SK-N-SH treated with all-trans-retinoic acid at 6 μM for 48 hours (cell line): ENCODE data around the gene WDR3.
A peak's percentile ranks its signal among the peaks of the same experiment; 100 is the strongest.

Experiments
- ATAC-seq: fragments of 200-7000 bp; cut with Tn5 transposase; 3 replicates; pipeline ENCODE4 v1.9.1; 2020; ENCODE audit warnings: mild to moderate bottlenecking, moderate library complexity
- ARNTL ChIP-seq: fragments of 450-650 bp; formaldehyde crosslinking; IDR thresholded peaks from 2 replicates; pipeline ENCODE4 v1.5.0; 2020; ENCODE audit warnings: low read depth, mild to moderate bottlenecking, moderate library complexity, borderline replicate concordance
- BACH2 ChIP-seq: fragments of 250-450 bp; sonication (Bioruptor Pico); IDR thresholded peaks from 2 replicates; pipeline ENCODE4 v1.9.0; 2021; ENCODE audit warnings: mild to moderate bottlenecking, borderline replicate concordance
- CREB5 ChIP-seq: fragments of 250-450 bp; sonication (Bioruptor Pico); IDR thresholded peaks from 2 replicates; pipeline ENCODE4 v1.5.1; 2020; ENCODE audit warnings: low read depth, mild to moderate bottlenecking, moderate library complexity
- CSDC2 ChIP-seq: fragments of 250-450 bp; sonication (Bioruptor Pico); IDR thresholded peaks from 2 replicates; pipeline ENCODE4 v1.5.0; 2020; ENCODE audit warnings: mild to moderate bottlenecking, moderate library complexity
- ESRRG ChIP-seq: fragments of 250-450 bp; sonication (Bioruptor Pico); IDR thresholded peaks from 2 replicates; pipeline ENCODE4 v1.6.1; 2021; ENCODE audit warnings: mild to moderate bottlenecking
- GLIS3 ChIP-seq: fragments of 250-450 bp; sonication (Bioruptor Pico); IDR thresholded peaks from 2 replicates; pipeline ENCODE4 v1.5.0; 2020; ENCODE audit warnings: mild to moderate bottlenecking, moderate library complexity
- ISL1 ChIP-seq: fragments of 250-450 bp; sonication (Bioruptor Pico); IDR thresholded peaks from 2 replicates; pipeline ENCODE4 v2.1.2; 2022; ENCODE audit warnings: mild to moderate bottlenecking, moderate library complexity
- OSR1 ChIP-seq: fragments of 250-450 bp; sonication (Bioruptor Pico); IDR thresholded peaks from 2 replicates; pipeline ENCODE4 v1.8.0; 2022; ENCODE audit warnings: moderate library complexity, mild to moderate bottlenecking, inconsistent platforms
- POU6F1 ChIP-seq: fragments of 250-450 bp; sonication (Bioruptor Pico); IDR thresholded peaks from 2 replicates; pipeline ENCODE4 v1.8.0; 2021; ENCODE audit warnings: low read depth, mild to moderate bottlenecking, moderate library complexity, borderline replicate concordance
- PPARA ChIP-seq: fragments of 250-450 bp; sonication (Bioruptor Pico); IDR thresholded peaks from 2 replicates; pipeline ENCODE4 v1.5.0; 2020; ENCODE audit warnings: mild to moderate bottlenecking, borderline replicate concordance
- RARB ChIP-seq: fragments of 250-450 bp; sonication (Bioruptor Pico); IDR thresholded peaks from 2 replicates; pipeline ENCODE4 v1.8.0; 2021; ENCODE audit warnings: mild to moderate bottlenecking, moderate library complexity
- SNAI2 ChIP-seq: fragments of 250-450 bp; sonication (Bioruptor Pico); IDR thresholded peaks from 2 replicates; pipeline ENCODE4 v1.5.0; 2020; ENCODE audit warnings: mild to moderate bottlenecking, moderate library complexity
- TCF4 ChIP-seq: fragments of 250-450 bp; sonication (Bioruptor Pico); IDR thresholded peaks from 2 replicates; pipeline ENCODE4 v1.8.0; 2021; ENCODE audit warnings: mild to moderate bottlenecking, moderate library complexity, borderline replicate concordance
- TOX ChIP-seq: fragments of 250-450 bp; sonication (Bioruptor Pico); IDR thresholded peaks from 2 replicates; pipeline ENCODE4 v1.8.0; 2021; ENCODE audit warnings: mild to moderate bottlenecking, moderate library complexity, borderline replicate concordance
- TSHZ2 ChIP-seq: fragments of 250-450 bp; sonication (Bioruptor Pico); IDR thresholded peaks from 2 replicates; pipeline ENCODE4 v1.5.0; 2020; ENCODE audit warnings: mild to moderate bottlenecking, moderate library complexity
- ZC3H10 ChIP-seq: fragments of 250-450 bp; sonication (Bioruptor Pico); IDR thresholded peaks from 2 replicates; pipeline ENCODE4 v1.5.1; 2021; ENCODE audit warnings: mild to moderate bottlenecking, moderate library complexity
- ZFP3 ChIP-seq: fragments of 250-450 bp; sonication (Bioruptor Pico); IDR thresholded peaks from 2 replicates; pipeline ENCODE4 v1.5.0; 2020; ENCODE audit warnings: mild to moderate bottlenecking, moderate library complexity
- ZFP30 ChIP-seq: fragments of 450-650 bp; formaldehyde crosslinking; IDR thresholded peaks from 2 replicates; pipeline ENCODE4 v1.5.0; 2022; ENCODE audit warnings: mild to moderate bottlenecking, moderate library complexity
- ZNF565 ChIP-seq: fragments of 450-650 bp; formaldehyde crosslinking; conservative IDR thresholded peaks from 2 replicates; pipeline ENCODE4 v1.5.0; 2020; ENCODE audit warnings: low read depth, mild to moderate bottlenecking, moderate library complexity
- ZNF8 ChIP-seq: fragments of 450-650 bp; formaldehyde crosslinking; IDR thresholded peaks from 2 replicates; pipeline ENCODE4 v1.5.0; 2020; ENCODE audit warnings: mild to moderate bottlenecking, moderate library complexity
- TF ChIP-seq, protein P1 (sequence below): fragments of 250-450 bp; sonication (Bioruptor Pico); IDR thresholded peaks from 2 replicates; pipeline ENCODE4 v1.5.1; 2021; ENCODE audit warnings: mild to moderate bottlenecking, moderate library complexity
- TF ChIP-seq, protein P2 (sequence below): fragments of 250-450 bp; sonication (Bioruptor Pico); IDR thresholded peaks from 2 replicates; pipeline ENCODE4 v1.8.0; 2020; ENCODE audit warnings: mild to moderate bottlenecking, moderate library complexity, borderline replicate concordance

WDR3 gene

DNA sequence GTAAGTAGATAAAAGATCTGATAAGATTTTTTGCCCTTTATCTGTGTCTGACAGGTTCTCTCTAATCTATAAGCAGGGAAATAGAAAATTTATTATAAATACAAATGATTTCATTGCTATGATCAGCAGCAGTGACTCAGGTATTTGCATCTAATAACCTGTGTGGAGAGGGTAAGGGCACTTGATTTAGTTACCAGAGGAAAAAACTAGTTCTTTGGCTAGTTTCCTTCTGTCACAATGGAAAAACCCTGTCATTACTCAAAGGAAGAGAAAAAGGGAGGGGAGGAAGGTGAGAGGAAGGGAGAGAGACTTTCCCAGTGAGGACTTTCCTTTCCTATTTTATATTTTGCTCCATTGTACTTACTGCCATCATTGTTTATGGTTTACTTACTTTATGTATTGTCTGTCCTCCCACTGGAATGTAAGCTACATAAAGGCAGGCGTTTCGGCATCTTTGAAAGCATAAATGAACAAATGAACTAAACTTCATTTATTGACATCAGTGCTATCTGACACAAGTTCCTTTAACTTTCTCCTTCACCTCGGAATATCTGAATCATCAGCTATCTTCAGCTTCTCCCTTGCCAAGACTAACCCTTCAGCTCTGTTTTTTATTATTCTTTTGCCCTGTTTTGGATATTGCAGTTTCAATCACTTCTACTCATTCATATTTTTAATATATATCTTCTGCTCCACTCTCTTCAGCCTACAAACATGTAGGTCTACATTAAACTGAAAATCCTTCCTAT lies 34.9 kb downstream of the WDR3 start (continued):
- TF ChIP-seq ISL1 (CRISPR knock-in tag) = no peak

- ATAC-seq = peak; percentile 73
- TF ChIP-seq ARNTL (CRISPR knock-in tag) = no peak
- TF ChIP-seq, protein P1, sequence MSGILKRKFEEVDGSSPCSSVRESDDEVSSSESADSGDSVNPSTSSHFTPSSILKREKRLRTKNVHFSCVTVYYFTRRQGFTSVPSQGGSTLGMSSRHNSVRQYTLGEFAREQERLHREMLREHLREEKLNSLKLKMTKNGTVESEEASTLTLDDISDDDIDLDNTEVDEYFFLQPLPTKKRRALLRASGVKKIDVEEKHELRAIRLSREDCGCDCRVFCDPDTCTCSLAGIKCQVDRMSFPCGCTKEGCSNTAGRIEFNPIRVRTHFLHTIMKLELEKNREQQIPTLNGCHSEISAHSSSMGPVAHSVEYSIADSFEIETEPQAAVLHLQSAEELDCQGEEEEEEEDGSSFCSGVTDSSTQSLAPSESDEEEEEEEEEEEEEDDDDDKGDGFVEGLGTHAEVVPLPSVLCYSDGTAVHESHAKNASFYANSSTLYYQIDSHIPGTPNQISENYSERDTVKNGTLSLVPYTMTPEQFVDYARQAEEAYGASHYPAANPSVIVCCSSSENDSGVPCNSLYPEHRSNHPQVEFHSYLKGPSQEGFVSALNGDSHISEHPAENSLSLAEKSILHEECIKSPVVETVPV (CRISPR knock-in tag) = no peak
- no peak for TF ChIP-seq SNAI2
- TF ChIP-seq PPARA (CRISPR knock-in tag) = no peak
- TF ChIP-seq ZNF565 (CRISPR knock-in tag) = no peak
- TF ChIP-seq TSHZ2 = no peak
- TF ChIP-seq OSR1 (CRISPR knock-in tag) = no peak
- TF ChIP-seq BACH2 (CRISPR knock-in tag) = no peak
- TF ChIP-seq, protein P2, sequence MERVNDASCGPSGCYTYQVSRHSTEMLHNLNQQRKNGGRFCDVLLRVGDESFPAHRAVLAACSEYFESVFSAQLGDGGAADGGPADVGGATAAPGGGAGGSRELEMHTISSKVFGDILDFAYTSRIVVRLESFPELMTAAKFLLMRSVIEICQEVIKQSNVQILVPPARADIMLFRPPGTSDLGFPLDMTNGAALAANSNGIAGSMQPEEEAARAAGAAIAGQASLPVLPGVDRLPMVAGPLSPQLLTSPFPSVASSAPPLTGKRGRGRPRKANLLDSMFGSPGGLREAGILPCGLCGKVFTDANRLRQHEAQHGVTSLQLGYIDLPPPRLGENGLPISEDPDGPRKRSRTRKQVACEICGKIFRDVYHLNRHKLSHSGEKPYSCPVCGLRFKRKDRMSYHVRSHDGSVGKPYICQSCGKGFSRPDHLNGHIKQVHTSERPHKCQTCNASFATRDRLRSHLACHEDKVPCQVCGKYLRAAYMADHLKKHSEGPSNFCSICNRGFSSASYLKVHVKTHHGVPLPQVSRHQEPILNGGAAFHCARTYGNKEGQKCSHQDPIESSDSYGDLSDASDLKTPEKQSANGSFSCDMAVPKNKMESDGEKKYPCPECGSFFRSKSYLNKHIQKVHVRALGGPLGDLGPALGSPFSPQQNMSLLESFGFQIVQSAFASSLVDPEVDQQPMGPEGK (CRISPR knock-in tag) = no peak
- TF ChIP-seq TOX (CRISPR knock-in tag) = no peak
- TF ChIP-seq ZFP30 (CRISPR knock-in tag) = no peak
- no peak for TF ChIP-seq CSDC2 (CRISPR knock-in tag)
- TF ChIP-seq, all 23 proteins: peak for 0
These were observed 37.9 kb downstream of the WDR3 start for GRCh38 chr1:117967477-117967876.

DNA sequence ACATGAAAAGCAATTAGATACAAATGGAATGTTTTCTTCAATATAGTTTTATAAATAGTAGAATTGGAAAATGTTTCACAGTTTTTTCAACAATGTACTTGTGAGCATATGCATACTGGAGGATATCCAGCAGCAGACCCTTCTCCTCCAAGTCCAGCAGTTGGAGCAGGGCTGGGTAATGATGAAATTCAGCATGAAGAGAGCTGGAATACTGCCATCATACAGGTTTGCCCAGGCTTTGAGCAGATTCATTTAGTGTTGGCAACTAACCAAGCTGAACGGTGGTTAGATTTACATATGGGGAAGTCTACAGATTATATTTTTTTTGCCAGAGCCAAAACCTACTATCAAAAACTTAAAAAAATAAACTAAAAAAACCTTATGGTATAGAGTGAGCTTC lies 38.3 kb downstream of the WDR3 start:
- TF ChIP-seq, protein P2 (CRISPR knock-in tag) = no peak
- TF ChIP-seq ZNF8 (CRISPR knock-in tag) (no peak), ISL1 (CRISPR knock-in tag) (no peak), ZNF565 (CRISPR knock-in tag) (no peak), ZC3H10 (no peak), TCF4 (CRISPR knock-in tag) (no peak), ZFP30 (CRISPR knock-in tag) (no peak), CREB5 (no peak), CSDC2 (CRISPR knock-in tag) (no peak), POU6F1 (CRISPR knock-in tag) (no peak), TOX (CRISPR knock-in tag) (no peak), RARB (CRISPR knock-in tag) (no peak), ESRRG (no peak), BACH2 (CRISPR knock-in tag) (no peak), ZFP3 (CRISPR knock-in tag) (no peak), GLIS3 (no peak)
- peak; percentile 25; the same call in 1 of the 3 replicates for ATAC-seq
